ENCODE measurements around the gene IFTAP. TPM values are rescaled to one million over a fixed set of nuclear protein-coding genes. Genes with fewer than 3 reads are reported as not detected.

IFTAP gene
- total RNA-seq, 1 donor from 2014 or later, result 64.4 TPM

Other genes with a start within 250 kb of the IFTAP start
- 16.5 TPM for gene TRAF6, start 84.2 kb upstream of the IFTAP start, total RNA-seq
- 0.94 TPM for gene RAG1, start 26.5 kb upstream of the IFTAP start, total RNA-seq
- gene RAG2, start 3.7 kb downstream of the IFTAP start, total RNA-seq, result not detected